NCI-H2171 (cell line): Measurements from ENCODE around the gene AANAT.

Experiments
- DNase-seq: peaks from one replicate; lab custom pipeline; 2025; lab: John Stamatoyannopoulos, UW

AANAT gene

DNA sequence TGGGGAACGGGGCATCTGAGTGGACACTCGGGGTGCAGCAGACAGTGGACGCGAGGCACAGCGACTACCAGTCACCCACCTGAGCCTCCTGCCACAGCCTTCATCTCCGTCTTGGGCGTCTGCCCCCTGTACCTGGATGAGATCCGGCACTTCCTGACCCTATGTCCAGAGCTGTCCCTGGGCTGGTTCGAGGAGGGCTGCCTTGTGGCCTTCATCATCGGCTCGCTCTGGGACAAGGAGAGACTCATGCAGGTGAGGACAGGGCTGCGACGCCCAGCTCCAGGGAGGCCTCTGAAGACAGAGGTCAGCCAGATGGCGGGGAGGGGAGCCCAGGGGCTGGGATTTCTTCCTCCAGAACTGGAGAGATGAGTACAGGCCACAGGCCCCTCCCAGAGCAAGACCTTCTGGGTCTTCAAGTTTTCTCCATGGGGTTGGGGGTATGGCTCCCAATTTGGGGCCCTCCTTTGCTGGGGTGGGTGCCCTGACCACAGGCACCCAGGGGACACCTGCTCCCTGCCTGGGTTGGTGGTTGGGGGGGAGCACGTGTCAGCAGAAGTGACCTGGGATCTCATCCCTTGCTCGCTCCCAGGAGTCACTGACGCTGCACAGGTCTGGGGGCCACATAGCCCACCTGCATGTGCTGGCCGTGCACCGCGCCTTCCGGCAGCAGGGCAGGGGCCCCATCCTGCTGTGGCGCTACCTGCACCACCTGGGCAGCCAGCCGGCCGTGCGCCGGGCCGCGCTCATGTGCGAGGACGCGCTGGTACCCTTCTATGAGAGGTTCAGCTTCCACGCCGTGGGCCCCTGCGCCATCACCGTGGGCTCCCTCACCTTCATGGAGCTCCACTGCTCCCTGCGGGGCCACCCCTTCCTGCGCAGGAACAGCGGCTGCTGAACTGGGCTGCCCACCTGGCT, 1.9 kb downstream of the AANAT start:
- no peak for DNase-seq

DNA sequence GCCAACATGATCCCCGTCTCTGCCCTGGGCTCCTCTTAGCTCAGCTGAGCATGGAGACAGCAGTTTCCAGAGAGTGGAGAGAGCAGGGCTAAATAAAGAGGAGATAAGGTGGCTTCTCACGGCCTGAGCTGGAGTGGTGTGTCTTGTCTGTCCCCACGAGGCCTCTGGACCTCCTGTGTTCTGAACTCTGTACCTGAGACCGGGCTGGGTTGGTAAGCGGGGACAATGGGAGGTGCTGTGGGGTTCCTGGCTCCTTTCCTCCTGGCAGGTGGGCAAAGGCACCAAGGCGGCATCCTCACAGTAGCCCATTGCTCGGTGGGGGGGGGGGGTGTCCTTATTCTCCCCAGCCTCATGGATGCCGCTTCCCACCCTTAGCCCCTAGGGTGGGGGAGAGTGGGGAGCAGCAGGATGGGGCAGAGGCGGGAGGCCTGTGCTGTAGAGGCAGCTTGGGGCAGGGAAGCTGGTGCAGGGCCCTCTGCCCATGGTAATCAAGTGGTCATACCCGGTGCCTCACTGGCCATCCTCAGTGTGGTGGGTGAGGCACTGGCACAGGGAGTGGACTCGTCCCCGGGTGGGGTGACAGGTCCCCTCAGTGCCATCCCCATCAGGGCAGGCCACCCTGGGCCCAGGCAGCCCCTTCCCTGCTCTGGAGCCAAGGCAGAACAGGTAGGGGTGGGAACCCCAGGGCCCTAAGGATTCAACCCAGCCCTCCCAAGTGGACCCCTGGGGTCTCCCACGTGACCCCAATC, 2.8 kb downstream of the AANAT start:
- DNase-seq: no peak

DNA sequence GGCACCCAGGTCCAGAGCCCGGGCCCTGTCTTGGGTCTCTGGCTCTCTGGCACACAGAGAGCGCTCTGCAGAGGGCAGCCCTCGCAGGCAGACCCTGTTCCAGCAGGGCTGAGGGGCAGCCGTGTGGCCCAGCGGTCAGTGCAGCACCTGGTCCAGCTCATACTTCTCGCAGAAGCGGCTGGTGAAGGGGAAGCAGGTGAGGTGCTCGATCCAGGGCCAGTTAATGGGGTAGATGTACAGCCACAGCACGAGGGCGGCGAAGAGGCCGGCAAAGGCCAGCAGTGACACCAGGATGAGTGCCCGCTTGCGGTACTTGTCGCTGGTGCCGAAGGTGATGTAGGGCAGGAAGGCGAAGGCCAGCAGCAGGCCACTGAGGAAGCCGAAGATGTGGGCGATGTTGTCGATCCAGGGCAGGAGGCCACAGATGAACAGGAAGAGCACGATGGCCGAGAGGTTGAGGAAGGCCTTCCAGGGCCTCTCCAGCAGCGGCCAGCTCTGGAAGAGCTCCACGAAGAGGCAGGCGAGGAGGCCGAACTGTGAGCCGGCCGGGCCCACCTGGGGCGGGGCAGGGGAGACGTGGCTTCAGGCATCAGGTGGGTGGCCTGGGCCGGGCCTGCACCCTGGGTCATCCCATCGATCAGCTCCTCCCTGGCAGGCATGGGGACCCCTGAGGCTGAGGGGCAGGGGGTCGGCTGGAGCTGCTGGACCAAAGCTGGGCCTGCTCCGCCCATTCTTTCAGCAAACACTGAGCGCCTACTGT, 4.3 kb downstream of the AANAT start:
- no peak for DNase-seq

DNA sequence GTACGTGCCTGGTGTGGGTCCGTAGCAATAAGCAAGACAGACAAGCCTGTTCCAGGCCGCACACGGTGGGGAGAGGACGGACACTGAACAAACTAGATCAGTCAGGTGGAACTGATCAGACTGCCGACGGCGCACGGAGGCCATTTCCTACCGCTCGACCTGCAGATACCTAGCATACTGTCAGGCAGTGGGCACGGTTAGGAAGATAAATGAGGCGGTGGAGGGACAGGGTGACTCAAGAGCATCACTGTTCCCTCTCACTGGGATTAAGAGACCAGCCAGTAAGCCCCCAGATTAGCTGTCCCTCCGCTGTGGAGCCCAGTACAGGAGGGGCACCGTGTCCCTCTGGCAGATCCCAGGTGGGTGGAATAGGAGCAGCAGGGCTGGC, 4.8 kb downstream of the AANAT start:
- DNase-seq: no peak

DNA sequence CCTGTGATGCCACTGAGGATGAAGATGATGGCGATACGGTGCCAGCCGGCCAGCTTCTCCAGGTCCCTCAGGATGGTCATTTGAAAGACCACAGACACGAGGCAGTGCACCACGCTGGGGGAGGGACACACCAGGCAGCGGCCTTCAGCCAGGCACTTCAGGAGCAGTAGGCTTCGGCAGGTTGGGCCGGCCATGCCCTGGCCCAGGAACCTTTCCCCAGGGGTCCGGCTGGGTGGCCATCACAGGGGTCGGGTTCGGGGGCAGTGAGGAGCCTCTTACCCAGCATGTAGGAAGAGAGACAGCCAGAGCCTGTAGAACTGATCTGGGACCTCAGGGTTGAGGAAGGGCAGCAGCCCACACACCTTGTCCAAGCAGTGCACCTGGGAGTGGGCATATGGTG, 5.3 kb downstream of the AANAT start:
- no peak for DNase-seq

DNA sequence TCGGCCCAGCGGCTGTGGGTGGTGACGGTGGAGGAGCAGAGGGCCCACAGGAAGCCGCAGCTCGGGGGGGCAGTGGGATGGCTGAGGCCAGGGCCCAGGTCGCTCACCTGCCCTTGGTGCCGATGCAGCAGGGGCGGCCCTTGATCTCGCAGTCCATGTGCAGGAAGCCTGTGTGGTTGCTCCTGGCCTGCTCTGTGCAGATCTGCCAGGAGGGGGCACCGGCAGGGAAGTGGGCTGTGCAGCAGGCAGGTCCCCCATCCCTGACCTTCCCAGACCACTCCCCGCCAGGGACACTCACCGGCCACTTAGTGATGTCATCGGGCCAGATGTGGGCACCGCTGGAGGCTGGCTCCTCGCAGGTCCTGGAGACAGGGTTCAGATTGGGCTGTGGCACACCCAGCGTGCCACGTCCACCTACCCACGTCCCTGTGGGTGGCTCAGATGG, 6.2 kb downstream of the AANAT start:
- DNase-seq: no peak

DNA sequence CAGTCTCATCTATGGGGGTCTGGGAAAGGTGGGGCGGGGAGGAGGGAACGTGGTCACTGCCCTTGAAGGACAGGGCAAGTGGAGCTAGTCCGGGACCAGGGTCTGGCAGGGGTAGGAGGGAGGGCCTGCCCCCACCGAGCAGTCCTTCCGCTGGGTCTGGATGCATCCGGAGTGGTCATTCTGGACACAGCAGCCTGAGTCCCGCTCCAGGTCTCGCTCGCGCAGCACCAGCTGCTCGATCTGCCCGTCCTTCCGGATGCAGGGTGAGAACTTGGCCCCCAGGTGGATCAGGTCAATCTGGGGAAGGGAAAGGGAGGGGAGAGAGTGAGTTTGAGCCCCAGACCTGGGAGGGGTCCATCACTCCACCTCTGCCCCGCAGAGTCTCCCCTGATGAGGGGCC, 6.8 kb downstream of the AANAT start:
- DNase-seq: no peak

DNA sequence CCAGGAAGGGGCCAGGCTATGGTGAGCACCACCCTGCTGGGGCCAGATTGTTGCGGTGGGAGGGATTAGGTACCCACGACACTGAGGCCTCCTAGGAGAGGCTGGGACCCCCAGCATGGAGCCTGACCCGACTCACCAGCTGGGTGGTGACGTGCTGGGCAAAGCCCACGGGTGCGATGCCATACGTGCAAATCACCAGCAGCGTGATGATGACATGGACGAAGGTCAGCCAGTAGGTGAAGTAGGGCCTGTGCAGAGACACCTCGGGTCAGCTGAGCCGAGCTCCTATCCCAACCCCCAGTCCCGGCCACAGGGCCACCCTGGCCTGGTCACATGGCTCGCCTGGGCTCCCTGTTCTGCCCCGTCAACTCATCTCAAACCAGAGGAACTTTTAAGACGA, 7.5 kb downstream of the AANAT start:
- DNase-seq: no peak

DNA sequence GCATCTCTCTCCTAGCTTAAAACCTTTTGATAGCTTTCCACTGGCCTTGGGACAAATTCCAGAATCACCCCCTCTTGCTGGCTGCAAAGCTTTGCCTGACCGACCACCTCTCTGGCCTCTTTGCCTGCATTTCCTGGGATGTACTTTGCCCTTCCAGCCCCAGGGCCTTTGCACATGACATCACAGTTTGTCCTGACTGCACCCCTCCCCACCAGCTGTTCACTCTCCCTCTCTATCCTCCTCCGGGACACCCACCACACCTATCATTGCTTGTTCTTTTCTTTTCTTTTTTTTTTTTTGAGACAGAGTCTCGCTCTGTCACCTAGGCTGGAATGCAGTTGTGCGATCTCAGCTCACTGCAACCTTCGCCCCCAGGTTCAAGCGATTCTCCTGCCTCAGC, 7.9 kb downstream of the AANAT start:
- no peak for DNase-seq

DNA sequence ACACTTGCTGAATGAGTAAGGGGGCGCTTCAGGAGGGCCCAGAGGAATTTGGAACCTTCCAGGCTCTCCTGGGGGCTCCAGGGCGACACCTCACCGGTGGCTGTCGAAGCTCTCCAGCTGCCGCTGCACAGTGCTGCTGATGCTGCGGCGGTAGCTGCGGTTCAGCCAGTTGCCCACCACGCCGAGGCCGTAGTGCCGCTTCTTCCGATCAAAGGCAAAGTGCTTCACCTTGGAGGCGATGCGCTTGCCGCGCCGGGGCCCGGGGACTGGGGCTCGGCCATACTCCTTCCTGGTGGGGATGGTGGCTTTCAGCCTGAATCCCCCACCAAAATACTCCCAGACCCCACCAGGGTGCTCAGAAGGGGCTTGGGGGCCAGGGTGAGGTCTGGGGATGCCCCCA, 9.3 kb downstream of the AANAT start:
- DNase-seq: no peak

DNA sequence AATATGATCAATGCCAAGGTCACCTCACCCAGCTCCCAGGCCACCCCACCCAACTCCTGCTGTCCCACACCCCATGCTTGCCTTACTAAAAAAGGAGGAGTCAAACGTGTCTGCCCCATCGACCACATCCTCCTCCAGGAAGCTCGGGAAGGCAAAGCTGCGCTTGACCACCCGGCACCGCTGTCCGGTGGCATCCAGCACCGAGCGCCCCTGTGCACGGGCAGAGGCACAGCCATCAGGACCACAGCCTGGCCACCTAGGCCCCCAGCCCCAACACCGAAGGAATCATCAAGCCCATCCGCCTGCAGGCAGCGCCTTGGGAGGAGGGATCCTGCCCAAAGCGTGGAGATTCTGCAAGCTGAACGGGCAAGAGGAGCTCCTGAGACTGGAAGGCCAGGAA, 10.2 kb downstream of the AANAT start:
- DNase-seq: no peak

DNA sequence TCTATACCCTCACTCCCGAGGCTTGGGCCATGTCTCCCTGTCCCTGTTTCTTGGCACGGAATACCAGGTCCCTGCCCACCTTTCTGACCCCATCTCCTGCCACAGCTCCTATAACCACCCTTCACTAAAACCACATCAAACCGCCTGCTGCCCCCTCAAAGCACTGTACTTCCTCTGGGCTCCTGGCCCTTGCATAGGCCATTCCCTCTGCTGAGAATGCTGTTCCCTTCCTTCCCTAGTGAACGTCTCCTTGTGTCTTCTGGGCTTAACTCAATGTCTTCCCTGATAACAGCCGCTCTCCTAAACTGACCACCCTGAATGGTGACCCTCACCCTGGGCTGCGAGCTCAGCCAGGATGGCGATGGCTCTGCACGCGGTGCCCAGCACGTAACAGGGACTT, 10.7 kb downstream of the AANAT start:
- no peak for DNase-seq

DNA sequence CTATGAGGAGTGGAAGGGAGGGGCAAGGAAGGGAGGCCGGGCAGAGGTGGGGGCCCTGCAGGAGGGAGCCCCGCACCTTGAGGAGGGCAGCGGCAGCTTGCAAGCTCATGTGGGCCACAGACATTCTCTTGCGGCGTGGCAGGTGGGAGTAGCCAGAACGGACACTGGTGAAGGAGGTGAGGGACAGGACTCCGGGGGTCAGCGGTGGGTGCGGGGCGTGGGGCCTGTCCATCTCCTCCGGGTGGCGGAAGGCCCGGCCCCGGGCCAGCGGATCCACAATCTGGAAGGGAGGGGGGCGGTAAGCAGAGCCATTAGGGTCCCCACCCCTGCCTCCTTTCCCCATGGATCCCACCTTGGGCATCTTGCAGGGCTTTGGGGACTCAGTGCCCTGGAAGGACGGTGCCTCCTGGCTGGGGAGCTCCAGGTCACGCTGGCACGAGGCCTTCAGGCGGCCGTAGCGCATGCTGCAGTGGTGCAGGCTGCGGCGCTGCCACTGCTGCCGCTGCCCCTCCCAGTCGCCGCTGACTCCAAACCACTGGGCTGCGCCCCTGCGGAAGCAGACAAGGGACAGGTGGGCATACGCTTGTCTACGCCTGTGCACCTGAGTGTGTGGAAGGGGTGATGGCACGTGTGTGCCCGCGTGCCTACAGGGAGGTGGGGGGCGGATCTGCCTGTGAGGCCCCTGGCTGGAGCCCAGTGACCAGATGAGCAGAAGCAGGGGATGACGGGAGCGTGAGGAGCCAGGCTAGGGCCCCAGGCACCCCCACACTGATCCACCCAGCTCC, 11.5 kb downstream of the AANAT start:
- DNase-seq: no peak

DNA sequence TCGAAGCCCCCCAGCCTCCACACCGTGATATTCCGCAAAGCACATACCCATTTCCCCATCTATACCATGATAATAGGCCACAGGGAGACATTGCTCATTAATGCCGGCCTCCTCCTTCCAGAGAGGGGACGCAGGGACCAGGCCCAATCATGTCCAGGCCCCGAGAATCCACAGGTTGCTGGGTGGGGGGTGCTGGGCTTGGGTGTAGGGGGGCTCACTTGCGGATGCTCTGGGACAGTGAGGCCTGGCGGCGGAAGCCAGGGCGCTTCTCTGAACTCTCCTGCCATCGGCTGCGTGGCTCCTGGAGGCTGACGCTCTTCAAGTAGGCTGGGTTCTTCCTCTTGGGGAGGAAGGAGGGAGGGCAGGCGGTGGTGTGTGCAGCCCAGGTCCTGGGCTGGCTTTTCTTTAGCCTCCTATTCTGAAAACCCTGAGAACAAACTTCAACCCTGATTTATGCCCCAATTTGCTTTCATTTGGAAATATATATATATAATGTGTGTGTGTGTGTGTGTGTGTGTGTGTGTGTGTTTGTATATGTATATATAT, 12.2 kb downstream of the AANAT start:
- no peak for DNase-seq

DNA sequence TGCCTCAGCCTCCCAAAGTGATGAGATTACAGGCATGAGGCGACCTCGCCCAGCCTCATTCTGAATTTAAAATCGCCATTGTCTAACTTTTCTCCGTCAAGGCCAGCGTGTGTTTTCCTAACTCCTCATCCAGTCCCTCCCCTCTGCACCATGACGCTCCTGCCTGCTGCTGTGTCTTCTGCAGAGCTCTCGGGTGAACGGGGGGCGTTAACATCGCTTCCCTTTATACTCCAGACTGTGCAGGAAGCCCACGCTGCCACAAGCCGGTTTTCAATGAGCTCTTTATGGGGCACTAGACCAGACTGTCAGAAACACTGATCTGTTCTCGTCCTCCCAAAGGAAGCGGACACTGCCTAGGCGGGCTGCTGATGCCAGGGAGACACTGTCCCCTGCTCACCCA, 13.2 kb downstream of the AANAT start:
- DNase-seq: no peak

DNA sequence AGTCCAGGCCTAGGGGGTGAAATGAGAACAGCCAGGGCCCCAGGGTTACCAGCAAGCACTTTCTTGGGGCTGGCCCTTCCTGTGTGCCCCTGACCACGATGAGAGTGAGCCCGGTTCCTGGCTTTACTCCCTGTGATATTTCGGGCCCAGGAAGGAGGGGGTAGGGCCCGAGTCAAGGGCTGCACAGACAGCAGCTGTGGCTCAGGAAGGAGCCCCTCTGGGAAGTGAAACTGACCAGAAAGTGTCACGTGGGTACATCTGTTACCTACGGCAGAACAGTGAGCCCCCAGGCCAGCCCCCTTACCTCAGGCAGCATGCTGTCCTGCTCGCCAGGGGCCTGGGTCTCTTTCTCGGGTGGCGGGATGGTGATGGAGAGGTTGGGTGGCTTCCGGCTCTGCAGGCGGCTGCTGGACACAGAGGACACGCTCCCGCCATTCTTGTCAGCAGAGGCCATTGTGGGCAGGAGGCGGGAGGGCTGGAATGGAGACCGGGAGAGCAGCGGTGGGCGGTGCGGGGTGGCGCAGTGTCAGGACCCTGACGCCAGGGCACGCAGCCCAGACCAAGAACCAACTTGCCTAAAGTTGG, 13.8 kb downstream of the AANAT start:
- no peak for DNase-seq

DNA sequence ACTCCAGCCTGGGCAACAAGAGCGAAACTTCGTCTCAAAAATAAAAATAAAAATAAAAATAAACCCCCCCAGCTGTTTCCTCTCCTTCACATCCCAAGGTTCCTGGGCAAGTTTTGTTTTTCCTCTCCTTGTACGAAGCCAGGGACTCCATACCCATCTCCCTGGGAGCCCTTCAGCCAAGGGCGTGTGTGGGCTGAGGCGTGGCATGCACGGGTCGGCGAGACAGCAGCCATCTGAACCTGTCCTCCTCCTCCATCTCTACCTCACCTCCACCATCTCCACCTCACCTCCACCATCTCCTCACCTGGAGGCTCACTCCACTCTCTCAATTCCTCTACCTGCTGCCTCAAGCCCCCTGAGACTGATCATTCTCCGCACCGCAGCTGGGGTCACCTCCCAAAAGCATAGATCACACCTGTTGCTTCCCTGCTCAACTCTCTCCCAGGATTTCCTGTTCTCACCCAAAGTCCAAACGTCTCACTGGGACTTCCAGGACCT, 16.9 kb downstream of the AANAT start:
- DNase-seq: no peak

DNA sequence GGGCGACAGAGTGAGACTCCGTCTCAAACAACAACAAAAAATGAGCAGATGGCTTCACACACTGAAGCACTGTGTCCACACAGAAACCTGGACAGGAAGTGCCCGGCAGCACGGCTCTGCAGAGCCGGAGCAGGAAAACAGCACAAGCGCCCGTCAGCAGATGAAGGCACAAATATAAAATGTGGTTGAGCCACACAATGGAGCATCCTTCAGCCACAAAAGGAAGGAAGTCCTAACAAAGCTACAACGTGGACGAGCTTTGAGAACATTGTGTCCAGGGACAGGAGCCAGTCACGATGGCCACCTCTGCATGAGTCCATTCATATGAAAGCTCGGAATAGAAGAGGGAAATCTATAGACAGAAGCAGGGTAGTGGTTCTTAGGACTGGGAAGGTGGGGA, 18.2 kb downstream of the AANAT start:
- DNase-seq: no peak

DNA sequence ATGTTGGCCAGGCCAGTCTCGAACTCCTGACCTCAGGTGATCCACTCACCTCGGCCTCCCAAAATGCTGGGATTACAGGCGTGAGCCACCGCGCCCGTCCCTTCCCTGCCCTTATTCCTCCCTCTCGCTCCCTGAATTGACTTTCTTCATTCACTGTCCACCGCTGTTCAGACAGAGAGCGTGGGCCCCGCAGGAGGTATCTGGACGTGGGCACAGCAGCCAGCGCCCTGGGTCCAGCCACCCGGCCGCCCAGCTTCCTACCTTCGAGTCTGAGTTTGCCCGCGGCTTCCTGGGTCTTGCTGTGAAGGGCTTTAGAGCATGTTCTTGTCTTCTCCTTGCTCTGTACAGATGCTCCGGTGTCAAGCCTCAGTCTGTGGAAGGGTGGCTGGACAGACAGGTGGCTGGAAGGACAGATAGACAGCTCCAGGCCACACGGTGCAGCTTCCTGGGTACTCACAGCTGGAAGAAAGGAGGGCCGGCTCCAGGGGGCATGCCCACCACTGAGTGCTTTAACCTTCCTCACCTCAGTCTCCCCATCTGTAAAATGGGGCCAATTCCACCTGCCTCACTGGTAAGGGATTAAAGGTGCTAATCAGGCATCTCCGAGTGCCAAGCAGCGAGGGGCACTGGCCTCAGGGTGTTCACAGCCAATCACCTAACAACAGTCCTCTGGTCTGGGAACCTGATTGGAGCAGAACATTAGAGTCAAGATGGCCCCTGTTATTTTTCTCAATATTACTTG, 20.2 kb downstream of the AANAT start:
- DNase-seq: no peak

DNA sequence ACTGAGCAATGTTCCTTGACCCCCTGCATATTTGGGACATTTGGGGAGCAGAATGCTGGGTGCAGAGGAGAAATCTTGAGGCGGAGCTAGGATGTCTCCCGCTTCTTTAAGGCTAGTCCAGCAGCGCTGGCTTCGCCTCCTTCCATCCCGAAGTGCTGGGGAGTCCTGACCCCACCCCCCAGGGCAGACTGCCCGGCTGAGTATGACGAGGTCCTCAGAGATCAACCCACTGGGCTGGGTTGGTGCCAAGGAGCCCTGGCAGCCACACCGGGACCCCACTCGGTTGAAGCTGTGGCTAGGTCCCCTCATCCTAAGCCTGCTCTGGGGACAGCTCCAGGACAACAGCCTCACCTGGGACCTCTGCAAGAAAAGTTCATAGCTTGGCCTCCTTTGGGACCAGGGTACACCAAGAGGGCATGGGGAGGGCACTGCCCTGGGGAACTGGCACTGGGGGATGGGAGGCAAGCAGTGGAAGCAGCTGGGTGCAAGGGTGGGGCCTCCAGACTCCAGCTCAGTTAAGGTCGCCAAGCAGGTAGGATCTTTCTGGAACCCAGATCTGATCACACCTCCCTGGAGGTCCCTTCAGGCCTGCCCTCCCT, 22.8 kb downstream of the AANAT start:
- no peak for DNase-seq
